ENCODE results near the gene NUDT9. TPM values are rescaled to one million over a fixed set of nuclear protein-coding genes. Genes with fewer than 3 reads are reported as not detected.
"Not testable (repeated sequence)": the region's sequence is repeated elsewhere in the genome, so short reads cannot be mapped to it uniquely, and the experiment has no call there.

The NUDT9 gene
- total RNA-seq, 1 experiment from 2014 or later, result 14.7 TPM

- H3K4me2 ChIP-seq (ENCODE audit: low read length), result no peak overlapping the region
- no peaks in the 10 kb centered on the region for H3K4me1 ChIP-seq (ENCODE audit: insufficient read depth, low read length)
- no peaks in the 10 kb centered on the region for H3K9me2 ChIP-seq (replicated peaks; ENCODE audit: low read length)
- H3K27ac ChIP-seq (ENCODE audit: low read length), result no peak overlapping the region
- H3K9me3 ChIP-seq (ENCODE audit: low read length), result no peaks in the 10 kb centered on the region
- no peak overlapping the region for H2AFZ ChIP-seq (ENCODE audit: low read length)
- ATAC-seq, result no peak
- no peaks in the 10 kb centered on the region for H3K27me3 ChIP-seq (ENCODE audit: low read length)
- no peaks in the 10 kb centered on the region for H4K20me1 ChIP-seq (ENCODE audit: low read length)
- no peak overlapping the region for H3K9ac ChIP-seq (ENCODE audit: low read length)
- no peak for DNase-seq
- H3K36me3 ChIP-seq (ENCODE audit: low read depth, low read length), result peaks cover 4% of the 10 kb centered on the region; the same call in 1 of the 2 replicates
- POLR2A ChIA-PET (ENCODE audit: unreplicated experiment), result no interaction called here
- H3F3A ChIP-seq (ENCODE audit: low read length, unreplicated experiment), result no peaks in the 10 kb centered on the region
- H3K79me2 ChIP-seq (ENCODE audit: low read length), result no peaks in the 10 kb centered on the region
- CTCF ChIA-PET, result no interaction called here
- H3K4me3 ChIP-seq (ENCODE audit: low read length), result no peak overlapping the region
- no peak for TF ChIP-seq CTCF (conservative IDR thresholded peaks at IDR 0.05; ENCODE audit: low read depth, low read length)
- no peak for TF ChIP-seq EZH2phosphoT487 (IDR thresholded peaks at IDR 0.05; ENCODE audit: borderline replicate concordance, low read length)
- TF ChIP-seq EZH2 (IDR thresholded peaks at IDR 0.05; ENCODE audit: low read length, unreplicated experiment), result no peak
- intact Hi-C loops (cut with micrococcal nuclease), result no loop called here
- BruUV-seq (replicated peaks), result no TSS peak
Measured at GRCh38 chr4:87444741-87445140, 22.4 kb downstream of the NUDT9 start.

- H3K4me2 ChIP-seq (ENCODE audit: low read length), result no peak overlapping the region
- peaks cover 4% of the 10 kb centered on the region; the same call in 1 of the 2 replicates for H3K36me3 ChIP-seq (ENCODE audit: low read depth, low read length)
- H3K27ac ChIP-seq (ENCODE audit: low read length), result no peak overlapping the region
- no peaks in the 10 kb centered on the region for H4K20me1 ChIP-seq (ENCODE audit: low read length)
- POLR2A ChIA-PET (ENCODE audit: unreplicated experiment), result no interaction called here
- H3K4me1 ChIP-seq (ENCODE audit: insufficient read depth, low read length), result no peaks in the 10 kb centered on the region
- TF ChIP-seq CTCF (conservative IDR thresholded peaks at IDR 0.05; ENCODE audit: low read depth, low read length) (no peak), EZH2phosphoT487 (IDR thresholded peaks at IDR 0.05; ENCODE audit: borderline replicate concordance, low read length) (no peak), EZH2 (IDR thresholded peaks at IDR 0.05; ENCODE audit: low read length, unreplicated experiment) (no peak)
- CTCF ChIA-PET, result interaction anchor here (0.6 kb wide), 1 partner anchor 394 kb away, joined by 4 read pairs; no protein-coding TSS in a partner anchor
- H2AFZ ChIP-seq (ENCODE audit: low read length), result no peak overlapping the region
- intact Hi-C loops (cut with micrococcal nuclease), result no loop called here
- H3F3A ChIP-seq (ENCODE audit: low read length, unreplicated experiment), result no peaks in the 10 kb centered on the region
- no peak for ATAC-seq
- DNase-seq, result no peak
- BruUV-seq (replicated peaks), result no TSS peak
- H3K79me2 ChIP-seq (ENCODE audit: low read length), result no peaks in the 10 kb centered on the region
- H3K4me3 ChIP-seq (ENCODE audit: low read length), result no peak overlapping the region
- H3K27me3 ChIP-seq (ENCODE audit: low read length), result no peaks in the 10 kb centered on the region
- H3K9ac ChIP-seq (ENCODE audit: low read length), result no peak overlapping the region
- H3K9me2 ChIP-seq (replicated peaks; ENCODE audit: low read length), result no peaks in the 10 kb centered on the region
- no peaks in the 10 kb centered on the region for H3K9me3 ChIP-seq (ENCODE audit: low read length)
Measured at GRCh38 chr4:87445964-87446363, 23.6 kb downstream of the NUDT9 start.

GRCh38 chr4:87446375-87446774 lies 24.0 kb downstream of the NUDT9 start:
- intact Hi-C loops (cut with micrococcal nuclease); H3K4me3 ChIP-seq (ENCODE audit: low read length); H4K20me1 ChIP-seq (ENCODE audit: low read length); BruUV-seq (replicated peaks); H3K4me1 ChIP-seq (ENCODE audit: insufficient read depth, low read length); ATAC-seq; H3K9ac ChIP-seq (ENCODE audit: low read length); H3K27me3 ChIP-seq (ENCODE audit: low read length); H3K79me2 ChIP-seq (ENCODE audit: low read length); H3K27ac ChIP-seq (ENCODE audit: low read length); POLR2A ChIA-PET (ENCODE audit: unreplicated experiment); H3F3A ChIP-seq (ENCODE audit: low read length, unreplicated experiment); H3K4me2 ChIP-seq (ENCODE audit: low read length); H3K9me2 ChIP-seq (replicated peaks; ENCODE audit: low read length); H3K36me3 ChIP-seq (ENCODE audit: low read depth, low read length); H2AFZ ChIP-seq (ENCODE audit: low read length); DNase-seq; H3K9me3 ChIP-seq (ENCODE audit: low read length): not testable (repeated sequence)
- CTCF ChIA-PET, result interaction anchor here (0.6 kb wide), 1 partner anchor 393 kb away, joined by 4 read pairs; no protein-coding TSS in a partner anchor
